GM12874 (cell line): Measurements from ENCODE around the gene EPOP.
A peak's percentile ranks its signal among the peaks of the same experiment; 100 is the strongest.

Experiments used
- CTCF ChIP-seq: IDR thresholded peaks from 2 replicates; pipeline ENCODE4 v1.5.1; 2011; ENCODE audit warnings: low read depth, mild to moderate bottlenecking, control low read depth, low read length, moderate library complexity; ENCODE audit not compliant: insufficient read depth

Gene EPOP

GRCh38 chr17:38677819-38678218 is 3.1 kb upstream of the EPOP start:
- TF ChIP-seq CTCF = no peak

DNA sequence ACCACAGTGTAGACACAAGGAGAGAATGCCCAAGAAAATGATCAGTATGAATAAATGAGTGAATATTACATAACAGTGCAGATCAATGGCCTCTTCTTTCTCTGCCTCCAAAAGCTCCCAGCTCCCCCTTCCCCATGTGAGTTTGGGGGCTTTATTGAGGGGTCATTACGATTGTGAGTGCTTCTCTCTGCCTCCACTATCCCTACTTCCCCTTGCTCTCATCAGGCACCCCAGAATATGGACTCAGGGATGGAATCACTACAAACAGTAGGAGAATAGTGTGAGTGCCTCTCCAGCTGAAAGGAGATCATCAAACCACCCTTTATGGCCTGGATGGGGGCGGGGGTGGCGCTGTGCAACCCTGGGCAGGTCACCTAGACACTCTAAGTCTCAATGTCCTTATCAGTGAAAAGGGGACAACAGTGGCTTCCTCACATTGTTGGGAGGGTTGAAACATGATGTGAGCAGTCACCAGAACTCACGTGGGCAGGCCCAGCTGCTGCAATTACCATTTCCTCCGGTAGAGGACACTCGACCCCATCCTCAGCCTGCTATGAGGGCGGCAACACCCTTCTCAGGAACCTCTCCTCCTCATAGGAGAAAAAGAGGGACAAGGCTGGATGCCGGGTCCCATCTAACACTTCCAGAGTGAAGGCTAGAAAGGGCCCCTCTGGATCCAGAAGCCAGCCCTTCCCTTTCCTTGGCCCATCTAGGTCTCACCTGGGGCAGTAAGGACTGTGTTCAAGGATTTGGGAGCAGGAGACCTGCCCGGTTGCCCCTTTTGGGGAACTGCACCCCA is 2.1 kb upstream of the EPOP start:
- TF ChIP-seq CTCF = peak; percentile 95

DNA sequence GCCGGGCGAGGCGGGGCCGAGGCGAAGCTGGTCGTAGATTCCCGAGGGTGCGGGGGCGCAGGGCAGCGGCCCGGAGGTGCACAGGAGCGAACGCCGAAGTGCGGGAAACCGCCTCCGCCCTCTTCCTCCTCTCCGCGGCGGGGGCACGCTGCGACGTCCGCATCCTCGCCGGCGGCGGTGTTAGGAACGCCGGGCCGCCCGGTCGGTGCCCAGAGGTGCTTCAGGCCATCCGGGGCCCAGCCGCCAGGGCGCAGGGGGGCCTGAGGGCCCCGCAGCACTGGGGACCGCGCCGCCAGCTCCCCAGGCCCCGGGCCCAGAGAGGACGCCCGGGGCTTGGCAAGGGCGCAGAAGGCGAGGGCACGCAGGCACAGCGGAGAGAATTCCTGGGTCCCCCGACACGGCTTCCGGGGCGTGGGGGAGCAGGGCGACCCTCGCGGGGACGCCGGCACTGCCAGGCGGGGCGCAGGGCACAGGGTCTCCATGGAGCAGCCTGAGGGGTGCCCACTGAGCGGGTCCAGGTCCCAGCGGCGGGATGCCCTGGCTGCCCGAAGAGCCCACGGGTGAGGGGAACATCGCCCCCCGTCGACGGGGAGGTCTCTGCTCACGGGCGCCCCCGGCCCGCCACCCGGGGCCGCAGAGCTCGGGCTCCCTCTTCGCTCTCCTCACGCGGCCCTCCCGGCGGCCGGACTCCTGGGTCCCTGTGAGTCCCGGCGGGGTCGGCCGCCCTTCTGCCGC is 576 bp downstream of the EPOP start:
- peak; percentile 31; the same call in 1 of the 2 replicates for TF ChIP-seq CTCF

GRCh38 chr17:38673707-38674013 is 1.1 kb downstream of the EPOP start:
- no peak for TF ChIP-seq CTCF

DNA sequence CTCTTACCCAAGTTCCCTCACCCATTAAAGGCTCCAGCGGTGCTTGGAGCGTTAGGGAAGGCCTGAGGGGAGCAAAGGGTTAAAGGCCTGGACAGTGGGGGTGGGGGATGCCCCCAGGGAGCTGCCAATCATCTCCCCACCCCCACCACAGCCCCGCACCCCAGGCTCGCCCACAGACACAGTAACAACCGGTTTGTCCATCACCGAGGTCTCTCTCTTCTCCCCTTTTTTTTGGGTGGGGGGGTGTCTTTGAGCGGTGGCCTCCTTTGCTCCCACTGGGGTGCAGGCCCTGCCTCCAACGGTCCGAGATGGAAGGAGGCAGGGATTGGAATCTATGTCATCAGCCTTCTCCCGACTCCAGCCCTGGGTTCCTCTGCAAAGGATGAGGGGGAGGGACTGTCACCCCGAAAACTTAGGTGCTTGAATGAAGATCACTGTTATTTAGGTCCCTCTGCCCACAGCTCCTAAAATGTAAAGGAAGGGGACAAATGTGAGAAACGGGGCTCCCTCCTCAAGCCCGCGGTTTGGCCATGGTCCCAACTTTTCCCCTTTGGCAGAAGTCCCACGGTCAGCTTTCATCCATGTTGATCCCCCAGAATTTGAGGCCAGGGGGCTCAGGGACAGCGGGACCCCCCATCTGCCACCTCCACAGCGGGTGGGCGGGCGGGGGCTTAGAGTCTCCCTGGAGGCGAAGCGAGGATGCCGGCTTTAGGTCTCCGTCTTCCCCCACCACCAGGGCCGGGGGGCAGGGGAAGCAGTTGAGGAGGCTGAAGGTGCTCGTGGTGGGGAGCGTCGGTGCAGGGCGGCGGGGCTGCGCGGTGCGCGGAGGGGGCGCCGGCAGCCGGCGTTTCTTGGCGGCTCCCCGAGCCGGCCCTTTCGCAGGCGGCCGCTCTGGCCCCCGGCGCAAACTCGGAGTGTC is 1.7 kb downstream of the EPOP start:
- no peak for TF ChIP-seq CTCF

DNA sequence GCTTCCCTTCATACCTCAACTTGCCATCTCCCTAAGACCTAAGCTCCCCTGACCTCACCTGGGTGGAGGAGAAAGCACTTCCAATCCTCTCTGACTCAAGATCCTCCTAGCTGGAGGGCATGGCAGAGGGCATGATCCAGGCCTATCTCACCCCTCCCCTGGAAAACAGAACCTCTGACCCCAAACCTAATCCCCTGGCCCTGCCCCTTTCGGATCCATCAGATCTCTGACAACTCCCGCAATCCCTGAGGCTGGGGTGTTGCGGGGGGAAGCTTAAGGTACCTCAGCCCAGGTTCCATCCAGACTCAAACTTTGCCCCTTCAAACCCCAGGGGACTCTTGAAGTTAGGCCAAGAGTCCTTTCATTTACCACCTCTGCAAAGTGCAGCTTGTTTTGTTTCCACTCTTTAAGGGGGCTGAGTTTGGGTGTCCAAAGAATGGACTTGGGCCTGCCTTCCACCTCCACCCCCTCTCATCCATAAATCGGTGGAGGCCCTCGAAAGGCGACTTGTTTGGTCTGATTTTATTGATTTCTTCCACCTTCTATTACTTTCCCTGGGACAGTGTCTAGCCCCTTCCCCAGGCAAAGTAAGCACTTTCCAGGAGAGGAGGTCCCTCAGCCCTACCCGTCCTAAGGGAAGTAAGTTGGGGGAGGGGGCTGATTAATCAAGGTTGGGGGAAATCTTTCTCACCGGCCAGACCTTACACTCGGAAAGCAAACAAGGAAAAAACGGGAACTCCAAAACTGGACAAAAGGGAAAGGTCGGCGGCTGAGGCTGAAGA is 2.6 kb downstream of the EPOP start:
- no peak for TF ChIP-seq CTCF
